Ishikawa (cell line): ENCODE data around the gene POLA2.

ENCODE experiments used
- CREB1 ChIP-seq: IDR thresholded peaks from 2 replicates; pipeline ENCODE4 v1.6.1; 2012; ENCODE audit warnings: low read depth
- EP300 ChIP-seq: IDR thresholded peaks from 2 replicates; pipeline ENCODE4 v1.6.1; 2012; ENCODE audit warnings: borderline replicate concordance
- REST ChIP-seq: IDR thresholded peaks from 2 replicates; pipeline ENCODE4 v1.6.1; 2012; ENCODE audit warnings: low read depth, mild to moderate bottlenecking
- TCF12 ChIP-seq: IDR thresholded peaks from 2 replicates; pipeline ENCODE4 v1.6.1; 2012; ENCODE audit warnings: low read depth
- USF1 ChIP-seq: IDR thresholded peaks from 2 replicates; pipeline ENCODE4 v1.6.1; 2012
- YY1 ChIP-seq: IDR thresholded peaks from 2 replicates; pipeline ENCODE4 v1.6.1; 2012; ENCODE audit warnings: low read depth

GRCh38 chr11:65327021-65327420 is 65.3 kb downstream of the POLA2 start:
- TF ChIP-seq USF1: no peak
- TF ChIP-seq REST: no peak
- no peak for TF ChIP-seq TCF12
- TF ChIP-seq CREB1: no peak
- no peak for TF ChIP-seq YY1
- no peak for TF ChIP-seq EP300
